GM06990 (cell line): ENCODE data around the gene LDAH.
"Not testable (repeated sequence)": the region's sequence is repeated elsewhere in the genome, so short reads cannot be mapped to it uniquely, and the experiment has no call there.

ENCODE experiments used
- DNase-seq: peaks from one replicate; pipeline ENCODE4 v3.0.0-alpha.2; 2011; ENCODE audit not compliant: insufficient read length; ENCODE audit errors: extremely low read depth
- H3K27me3 ChIP-seq: replicated peaks from 2 replicates; pipeline ENCODE4 v1.6.0; 2011; ENCODE audit warnings: low read length; ENCODE audit not compliant: control insufficient read depth, insufficient read depth
- H3K36me3 ChIP-seq: 2 replicates; pipeline ENCODE4 v1.5.1; 2011; ENCODE audit warnings: low read length; ENCODE audit not compliant: control insufficient read depth, insufficient read depth
- H3K4me3 ChIP-seq: replicated peaks from 2 replicates; pipeline ENCODE4 v1.5.1; 2011; ENCODE audit warnings: low read depth, mild to moderate bottlenecking, control low read depth, low read length
- CTCF ChIP-seq: IDR thresholded peaks from 2 replicates; pipeline ENCODE4 v1.5.1; 2011; ENCODE audit warnings: low read length, control low read depth, mild to moderate bottlenecking, inconsistent platforms; ENCODE audit not compliant: insufficient read depth, poor library complexity, severe bottlenecking

LDAH gene

GRCh38 chr2:20812779-20813178 lies 10.1 kb downstream of the LDAH start:
- Histone ChIP-seq H3K27me3 (no peaks in the 10 kb centered on the region), H3K4me3 (no peak overlapping the region), H3K36me3 (no peaks in the 10 kb centered on the region)
- DNase-seq, result no peak
- no peak for TF ChIP-seq CTCF

GRCh38 chr2:20806286-20806685 lies 16.6 kb downstream of the LDAH start:
- no peak for TF ChIP-seq CTCF
- Histone ChIP-seq H3K4me3 (no peak overlapping the region), H3K27me3 (no peaks in the 10 kb centered on the region), H3K36me3 (no peaks in the 10 kb centered on the region; the same call in 1 of the 2 replicates)
- DNase-seq, result no peak

- TF ChIP-seq CTCF, result no peak
- no peak overlapping the region for H3K4me3 ChIP-seq
- no peaks in the 10 kb centered on the region for H3K27me3 ChIP-seq
- no peak for DNase-seq
- H3K36me3 ChIP-seq, result no peaks in the 10 kb centered on the region; the same call in 1 of the 2 replicates
Measured at GRCh38 chr2:20803974-20804373, 18.9 kb downstream of the LDAH start.

- TF ChIP-seq CTCF, result no peak
- no peaks in the 10 kb centered on the region; the same call in 1 of the 2 replicates for H3K36me3 ChIP-seq
- no peaks in the 10 kb centered on the region for H3K27me3 ChIP-seq
- DNase-seq, result no peak
- no peak overlapping the region for H3K4me3 ChIP-seq
Measured at GRCh38 chr2:20803226-20803682, 19.6 kb downstream of the LDAH start.

GRCh38 chr2:20797096-20797495 lies 25.8 kb downstream of the LDAH start:
- TF ChIP-seq CTCF, result no peak
- Histone ChIP-seq H3K27me3 (no peaks in the 10 kb centered on the region), H3K4me3 (no peak overlapping the region), H3K36me3 (no peaks in the 10 kb centered on the region; the same call in 1 of the 2 replicates)
- DNase-seq, result no peak

- DNase-seq, result no peak
- Histone ChIP-seq H3K36me3 (no peaks in the 10 kb centered on the region; the same call in 1 of the 2 replicates), H3K27me3 (no peaks in the 10 kb centered on the region), H3K4me3 (no peak overlapping the region)
- no peak for TF ChIP-seq CTCF
Measured at GRCh38 chr2:20796374-20796791, 26.5 kb downstream of the LDAH start.

- DNase-seq, H3K36me3 ChIP-seq, H3K4me3 ChIP-seq: not testable (repeated sequence)
Measured at GRCh38 chr2:20793944-20794343, 29.0 kb downstream of the LDAH start.

More at GRCh38 chr2:20793944-20794343, 29.0 kb downstream of the LDAH start:
- not testable (repeated sequence) for H3K27me3 ChIP-seq
